Stomach (tissue), 4 donors: ENCODE measurements around the gene MIS12.

Source experiments
- POLR2A ChIP-seq, 4 donors: fragments of 450-650 bp; IDR thresholded peaks; one replicate each; pipeline ENCODE4 v1.6.1; 2016; ENCODE audit warnings: antibody characterized with exemption in 4 of 4, control low read depth in 2 of 4, mild to moderate bottlenecking in 1 of 4, moderate library complexity in 1 of 4
- TF ChIP-seq, protein P1 (sequence below), 7 experiments: fragments of 450-650 bp in 4 of 7; fragments of 200-600 bp in 3 of 7; sonication (generic) in 3 of 7; IDR thresholded peaks; one replicate each; pipeline ENCODE4 v1.5.1; 2016 to 2019; ENCODE audit warnings: antibody characterized with exemption in 7 of 7, control low read depth in 2 of 7, mild to moderate bottlenecking in 1 of 7

GRCh38 chr17:5501685-5502084 is 15.3 kb downstream of the MIS12 start:
- TF ChIP-seq, protein P1, sequence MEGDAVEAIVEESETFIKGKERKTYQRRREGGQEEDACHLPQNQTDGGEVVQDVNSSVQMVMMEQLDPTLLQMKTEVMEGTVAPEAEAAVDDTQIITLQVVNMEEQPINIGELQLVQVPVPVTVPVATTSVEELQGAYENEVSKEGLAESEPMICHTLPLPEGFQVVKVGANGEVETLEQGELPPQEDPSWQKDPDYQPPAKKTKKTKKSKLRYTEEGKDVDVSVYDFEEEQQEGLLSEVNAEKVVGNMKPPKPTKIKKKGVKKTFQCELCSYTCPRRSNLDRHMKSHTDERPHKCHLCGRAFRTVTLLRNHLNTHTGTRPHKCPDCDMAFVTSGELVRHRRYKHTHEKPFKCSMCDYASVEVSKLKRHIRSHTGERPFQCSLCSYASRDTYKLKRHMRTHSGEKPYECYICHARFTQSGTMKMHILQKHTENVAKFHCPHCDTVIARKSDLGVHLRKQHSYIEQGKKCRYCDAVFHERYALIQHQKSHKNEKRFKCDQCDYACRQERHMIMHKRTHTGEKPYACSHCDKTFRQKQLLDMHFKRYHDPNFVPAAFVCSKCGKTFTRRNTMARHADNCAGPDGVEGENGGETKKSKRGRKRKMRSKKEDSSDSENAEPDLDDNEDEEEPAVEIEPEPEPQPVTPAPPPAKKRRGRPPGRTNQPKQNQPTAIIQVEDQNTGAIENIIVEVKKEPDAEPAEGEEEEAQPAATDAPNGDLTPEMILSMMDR (IDR thresholded peaks at IDR 0.05) = no peak
- no peak for TF ChIP-seq POLR2A (IDR thresholded peaks at IDR 0.05)
